GM12864 (cell line): ENCODE data around the gene CFLAR.
"Not testable (repeated sequence)": the region's sequence is repeated elsewhere in the genome, so short reads cannot be mapped to it uniquely, and the experiment has no call there.

Experiments used
- DNase-seq: peaks from one replicate; pipeline ENCODE4 v3.0.0-alpha.2; 2011; ENCODE audit warnings: low read depth
- H3K4me3 ChIP-seq: 2 replicates; pipeline ENCODE4 v1.5.1; 2011; ENCODE audit warnings: mild to moderate bottlenecking, low read depth, low read length, control low read depth
- TF ChIP-seq, protein P1 (sequence below): IDR thresholded peaks from 2 replicates; pipeline ENCODE4 v1.5.1; 2011; ENCODE audit warnings: low read depth, mild to moderate bottlenecking, moderate library complexity, low read length, control low read depth, inconsistent platforms; ENCODE audit errors: missing control alignments

CFLAR gene

DNA sequence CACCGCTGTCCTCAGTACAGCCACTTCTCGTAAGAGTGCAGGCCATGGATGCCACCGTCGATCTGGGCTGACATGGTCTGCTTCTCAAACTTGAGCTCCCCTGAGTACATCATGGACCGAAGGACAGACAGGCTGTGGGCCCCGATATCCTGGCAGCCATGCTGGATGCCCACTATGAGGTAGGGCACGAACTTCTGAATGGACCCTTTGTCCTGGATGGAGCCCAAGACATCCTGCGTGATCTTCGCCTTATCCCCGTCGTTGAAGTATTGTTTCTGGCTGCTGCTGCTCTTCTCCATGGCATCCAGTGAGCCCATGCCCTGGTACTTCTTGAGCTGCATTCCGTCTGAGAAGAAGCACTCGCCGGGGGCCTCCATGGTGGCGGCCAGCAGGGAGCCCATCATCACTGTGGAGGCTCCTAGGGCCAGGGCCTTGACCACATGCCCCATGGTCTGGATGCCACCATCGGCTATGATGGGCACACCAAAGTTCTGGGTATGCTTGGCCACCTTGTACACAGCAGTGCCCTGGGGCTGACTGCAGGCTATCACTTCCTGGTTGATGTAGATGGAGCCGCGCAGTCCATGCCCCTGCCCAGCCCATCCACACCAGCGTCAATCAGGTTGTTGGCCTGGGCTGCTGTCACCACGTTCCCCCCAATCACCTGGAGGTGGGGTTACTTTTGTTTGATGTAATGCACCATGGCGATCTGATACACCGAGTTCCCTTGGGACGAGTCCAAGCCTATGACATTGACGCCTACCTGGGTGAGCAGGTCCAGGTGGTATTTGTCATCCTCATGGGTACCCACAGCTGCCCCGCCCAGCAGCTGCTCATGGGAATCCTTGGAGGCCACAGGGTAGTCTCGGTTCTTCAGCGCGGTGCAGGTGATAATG, 21.8 kb downstream of the CFLAR start:
- TF ChIP-seq, protein P1, sequence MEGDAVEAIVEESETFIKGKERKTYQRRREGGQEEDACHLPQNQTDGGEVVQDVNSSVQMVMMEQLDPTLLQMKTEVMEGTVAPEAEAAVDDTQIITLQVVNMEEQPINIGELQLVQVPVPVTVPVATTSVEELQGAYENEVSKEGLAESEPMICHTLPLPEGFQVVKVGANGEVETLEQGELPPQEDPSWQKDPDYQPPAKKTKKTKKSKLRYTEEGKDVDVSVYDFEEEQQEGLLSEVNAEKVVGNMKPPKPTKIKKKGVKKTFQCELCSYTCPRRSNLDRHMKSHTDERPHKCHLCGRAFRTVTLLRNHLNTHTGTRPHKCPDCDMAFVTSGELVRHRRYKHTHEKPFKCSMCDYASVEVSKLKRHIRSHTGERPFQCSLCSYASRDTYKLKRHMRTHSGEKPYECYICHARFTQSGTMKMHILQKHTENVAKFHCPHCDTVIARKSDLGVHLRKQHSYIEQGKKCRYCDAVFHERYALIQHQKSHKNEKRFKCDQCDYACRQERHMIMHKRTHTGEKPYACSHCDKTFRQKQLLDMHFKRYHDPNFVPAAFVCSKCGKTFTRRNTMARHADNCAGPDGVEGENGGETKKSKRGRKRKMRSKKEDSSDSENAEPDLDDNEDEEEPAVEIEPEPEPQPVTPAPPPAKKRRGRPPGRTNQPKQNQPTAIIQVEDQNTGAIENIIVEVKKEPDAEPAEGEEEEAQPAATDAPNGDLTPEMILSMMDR, result no peak
- H3K4me3 ChIP-seq, result no peak overlapping the region
- no peak for DNase-seq

DNA sequence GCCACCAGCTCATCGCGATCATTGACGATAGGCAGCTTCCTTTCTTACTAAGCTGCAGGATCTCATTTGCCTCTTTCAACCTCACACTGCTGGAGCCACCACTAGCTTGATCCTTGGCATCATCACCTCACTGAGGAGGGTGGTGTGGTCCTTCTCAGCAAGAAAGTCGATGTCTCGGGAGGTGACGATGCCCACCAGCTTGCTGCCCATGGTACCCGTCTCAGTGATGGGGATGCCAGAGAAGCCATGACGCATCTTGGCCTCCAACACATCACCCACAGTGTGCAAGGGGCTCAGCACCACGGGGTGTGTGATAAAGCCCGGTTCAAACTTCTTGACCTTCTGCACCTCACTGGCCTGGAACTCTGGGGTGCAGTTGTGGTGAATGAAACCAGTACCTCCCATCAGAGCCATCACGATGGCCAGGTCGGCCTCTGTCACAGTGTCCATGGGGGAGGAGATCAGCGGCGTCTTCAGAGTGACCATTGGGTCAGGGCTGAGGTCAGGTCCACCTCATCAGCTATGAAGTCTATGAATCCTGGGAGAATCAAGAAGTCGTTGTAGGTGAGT, 22.5 kb downstream of the CFLAR start:
- TF ChIP-seq, protein P1, result no peak
- DNase-seq, result no peak
- no peak overlapping the region for H3K4me3 ChIP-seq

DNA sequence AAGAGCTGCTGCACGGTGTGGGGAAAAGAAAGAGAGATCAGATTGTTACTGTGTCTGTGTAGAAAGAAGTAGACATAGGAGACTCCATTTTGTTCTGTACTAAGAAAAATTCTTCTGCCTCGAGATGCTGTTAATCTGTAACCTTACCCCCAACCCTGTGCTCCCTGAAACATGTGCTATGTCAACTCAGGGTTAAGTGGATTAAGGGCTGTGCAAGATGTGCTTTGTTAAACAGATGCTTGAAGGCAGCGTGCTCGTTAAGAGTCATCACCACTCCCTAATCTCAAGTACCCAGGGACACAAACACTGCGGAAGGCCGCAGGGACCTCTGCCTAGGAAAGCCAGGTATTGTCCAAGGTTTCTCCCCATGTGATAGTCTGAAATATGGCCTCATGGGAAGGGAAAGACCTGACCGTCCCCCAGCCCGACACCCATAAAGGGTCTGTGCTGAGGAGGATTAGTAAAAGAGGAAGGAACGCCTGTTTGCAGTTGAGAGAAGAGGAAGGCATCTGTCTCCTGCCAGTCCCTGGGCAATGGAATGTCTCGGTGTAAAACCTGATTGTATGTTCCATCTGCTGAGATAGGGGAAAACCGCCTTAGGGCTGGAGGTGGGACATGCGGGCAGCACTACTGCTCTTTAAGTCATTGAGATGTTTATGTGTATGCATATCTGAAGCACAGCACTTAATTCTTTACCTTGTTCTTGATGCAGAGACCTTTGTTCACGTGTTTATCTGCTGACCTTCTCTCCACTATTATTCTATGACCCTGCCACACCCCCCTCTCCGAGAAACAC, 23.2 kb downstream of the CFLAR start:
- not testable (repeated sequence) for H3K4me3 ChIP-seq, DNase-seq

DNA sequence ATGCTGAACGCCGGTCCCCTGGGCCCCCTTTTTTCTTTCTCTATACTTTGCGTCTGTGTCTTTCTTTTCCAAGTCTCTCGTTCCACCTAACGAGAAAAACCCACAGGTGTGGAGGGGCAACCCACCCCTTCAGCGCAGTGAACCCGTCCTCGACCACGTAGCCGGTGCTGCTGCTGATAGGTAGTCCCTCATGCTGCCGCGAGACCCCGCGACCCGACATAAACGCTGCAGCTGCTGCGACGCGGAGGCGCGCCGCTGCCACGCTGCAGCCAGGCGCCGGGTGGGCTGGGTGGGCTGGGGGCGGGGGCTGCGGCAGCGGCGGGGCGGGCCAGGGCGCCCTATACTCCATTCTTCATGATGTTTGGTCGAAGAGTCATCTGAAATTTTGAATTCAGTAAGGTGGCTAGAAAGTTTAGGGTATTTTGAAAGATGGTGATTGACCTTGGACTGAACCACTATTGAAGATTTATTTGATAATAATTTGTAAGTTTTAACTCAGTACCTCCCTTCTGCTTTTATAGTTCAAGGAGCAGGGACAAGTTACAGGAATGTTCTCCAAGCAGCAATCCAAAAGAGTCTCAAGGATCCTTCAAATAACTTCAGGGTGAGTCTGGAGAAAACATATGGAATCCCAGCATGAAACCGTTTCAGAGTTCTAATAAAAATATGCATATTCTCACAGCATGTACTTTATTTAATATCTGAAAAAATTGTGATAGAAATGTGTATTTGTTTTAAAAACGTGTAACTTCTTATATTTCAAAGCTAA, 24.1 kb downstream of the CFLAR start:
- TF ChIP-seq, protein P1, result no peak
- no peak overlapping the region for H3K4me3 ChIP-seq
- no peak for DNase-seq

DNA sequence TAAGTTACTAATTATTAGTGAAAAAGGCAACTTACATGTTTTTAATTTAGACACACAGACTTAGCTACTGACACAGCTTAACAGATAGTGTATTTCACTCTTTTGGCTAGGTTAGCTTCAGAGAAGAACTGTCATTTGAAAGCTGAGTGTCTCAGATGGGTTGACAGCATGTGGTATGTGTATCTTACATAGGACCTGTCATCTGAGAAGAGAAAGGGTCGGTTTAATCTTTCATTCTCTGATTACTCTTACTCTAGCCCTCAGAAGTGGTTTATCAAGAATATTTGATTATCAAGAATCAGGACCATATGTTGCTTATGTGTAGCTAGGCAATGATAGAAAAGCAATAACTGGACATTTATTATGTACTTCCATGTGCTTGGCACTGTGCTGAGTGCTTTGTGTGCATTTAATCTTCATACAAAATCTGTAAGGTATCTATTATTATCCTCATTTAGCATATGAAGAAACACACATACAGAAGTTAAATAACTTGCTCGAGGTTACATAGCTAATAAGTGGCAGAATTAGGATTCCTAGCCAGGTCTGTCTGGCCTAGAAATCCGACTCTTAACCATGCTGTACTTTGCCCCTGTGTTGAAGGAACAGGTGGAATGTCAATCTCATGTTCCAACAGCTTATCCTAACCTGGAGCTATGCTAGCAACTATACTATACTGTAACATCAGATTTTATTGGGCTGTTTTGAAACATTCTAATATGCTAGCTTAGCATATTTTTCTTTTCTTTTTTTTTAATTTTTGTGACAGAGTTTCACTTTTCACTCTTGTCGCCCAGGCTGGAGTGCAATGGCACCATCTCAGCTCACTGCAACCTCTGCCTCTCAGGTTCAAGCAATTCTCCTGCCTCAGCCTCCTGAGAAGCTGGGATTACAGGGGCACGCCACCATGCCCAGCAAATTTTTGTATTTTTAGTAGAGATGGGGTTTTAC, 28.4 kb downstream of the CFLAR start:
- TF ChIP-seq, protein P1, result no peak
- H3K4me3 ChIP-seq, result no peak overlapping the region
- no peak for DNase-seq

DNA sequence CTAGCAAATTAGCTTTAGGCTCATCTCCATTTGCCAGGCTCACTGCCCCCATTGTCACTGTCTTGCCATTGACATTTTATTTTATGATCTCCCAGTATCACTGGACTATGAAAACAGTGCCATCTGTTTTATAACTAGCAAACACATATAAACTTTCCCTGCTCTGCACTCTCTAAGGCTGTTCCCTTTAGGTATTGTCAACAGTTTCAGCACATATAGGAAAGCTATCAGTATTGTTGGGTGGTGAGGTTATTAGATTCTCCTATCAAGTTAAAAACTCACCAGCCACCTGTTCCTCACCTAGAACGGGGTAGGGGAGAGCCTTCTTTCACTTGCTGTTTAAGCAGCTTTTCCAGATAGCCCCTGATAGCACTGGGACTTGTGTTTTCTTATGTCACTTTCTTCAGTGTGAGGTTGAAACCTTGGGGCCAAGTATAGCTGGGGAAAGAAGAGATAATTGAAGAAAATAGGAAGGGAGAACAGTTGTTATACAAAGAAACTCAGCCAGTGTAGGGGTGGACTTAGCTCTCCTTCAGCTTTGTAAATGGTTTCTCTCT, 32.5 kb downstream of the CFLAR start:
- no peak for DNase-seq
- TF ChIP-seq, protein P1, result no peak

More for the DNA sequence above, 32.5 kb downstream of the CFLAR start:
- no peak overlapping the region for H3K4me3 ChIP-seq
